Peyer's patch (tissue), 4 donors: ENCODE data around the gene KRTAP10-5.

Source experiments
- POLR2A ChIP-seq, 2 donors: fragments of 450-650 bp; IDR thresholded peaks; one replicate each; pipeline ENCODE4 v1.5.1; 2017; ENCODE audit warnings: antibody characterized with exemption in 2 of 2, mild to moderate bottlenecking in 2 of 2, moderate library complexity in 2 of 2
- TF ChIP-seq, protein P1 (sequence below), 6 experiments: fragments of 450-650 bp in 4 of 6; fragments of 200-600 bp in 2 of 6; sonication (generic) in 1 of 6; IDR thresholded peaks; one replicate each; pipeline ENCODE4 v1.5.1; 2017 to 2019; ENCODE audit warnings: antibody characterized with exemption in 6 of 6, mild to moderate bottlenecking in 3 of 6, moderate library complexity in 1 of 6

DNA sequence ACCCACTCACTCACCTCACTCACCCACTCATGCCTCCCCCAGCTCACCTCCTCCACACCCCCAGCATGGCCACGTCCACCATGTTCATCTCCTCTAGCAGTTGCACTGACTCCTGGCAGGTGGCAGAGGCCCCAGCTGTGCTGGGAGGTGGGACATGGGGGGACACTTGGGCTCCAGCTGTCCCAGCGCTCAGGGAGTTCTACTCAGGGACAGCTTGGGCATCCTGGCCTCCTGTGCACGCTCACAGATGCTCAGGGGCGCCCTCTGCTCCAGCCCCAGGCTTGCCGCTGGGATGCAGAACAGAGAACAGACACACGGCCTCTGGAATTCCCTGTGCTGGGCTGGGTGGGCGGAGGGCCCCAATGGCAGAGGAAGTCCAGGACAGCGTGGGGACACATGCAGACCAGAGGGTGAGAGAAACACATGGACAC is 36.7 kb upstream of the KRTAP10-5 start:
- TF ChIP-seq, protein P1, sequence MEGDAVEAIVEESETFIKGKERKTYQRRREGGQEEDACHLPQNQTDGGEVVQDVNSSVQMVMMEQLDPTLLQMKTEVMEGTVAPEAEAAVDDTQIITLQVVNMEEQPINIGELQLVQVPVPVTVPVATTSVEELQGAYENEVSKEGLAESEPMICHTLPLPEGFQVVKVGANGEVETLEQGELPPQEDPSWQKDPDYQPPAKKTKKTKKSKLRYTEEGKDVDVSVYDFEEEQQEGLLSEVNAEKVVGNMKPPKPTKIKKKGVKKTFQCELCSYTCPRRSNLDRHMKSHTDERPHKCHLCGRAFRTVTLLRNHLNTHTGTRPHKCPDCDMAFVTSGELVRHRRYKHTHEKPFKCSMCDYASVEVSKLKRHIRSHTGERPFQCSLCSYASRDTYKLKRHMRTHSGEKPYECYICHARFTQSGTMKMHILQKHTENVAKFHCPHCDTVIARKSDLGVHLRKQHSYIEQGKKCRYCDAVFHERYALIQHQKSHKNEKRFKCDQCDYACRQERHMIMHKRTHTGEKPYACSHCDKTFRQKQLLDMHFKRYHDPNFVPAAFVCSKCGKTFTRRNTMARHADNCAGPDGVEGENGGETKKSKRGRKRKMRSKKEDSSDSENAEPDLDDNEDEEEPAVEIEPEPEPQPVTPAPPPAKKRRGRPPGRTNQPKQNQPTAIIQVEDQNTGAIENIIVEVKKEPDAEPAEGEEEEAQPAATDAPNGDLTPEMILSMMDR (IDR thresholded peaks at IDR 0.05), result no peak
- TF ChIP-seq POLR2A (IDR thresholded peaks at IDR 0.05), result no peak
